Cardiac muscle cell (in vitro differentiated cells and primary cell): ENCODE measurements around the gene ALDH1A3. TPM values are rescaled to one million over a fixed set of nuclear protein-coding genes. Genes with fewer than 3 reads are reported as not detected.

ENCODE experiments used
- DNase-seq, 2 donors: peaks; one replicate each; pipeline versions ENCODE4 v3.0.0 to v3.0.0-alpha.2; 2010 to 2017; ENCODE audit warnings: low read depth in 1 of 2, low spot score in 1 of 2
- H3K27ac ChIP-seq: fragments of 200-600 bp; sonication (generic); 2 replicates; pipeline ENCODE4 v1.5.1; 2016
- H3K27me3 ChIP-seq: fragments of 200-600 bp; sonication (generic); 2 replicates; pipeline ENCODE4 v1.6.0; 2016; ENCODE audit warnings: control low read depth
- H3K36me3 ChIP-seq: fragments of 200-600 bp; sonication (generic); 2 replicates; pipeline ENCODE4 v1.5.1; 2016; ENCODE audit warnings: control low read depth
- H3K4me1 ChIP-seq: fragments of 200-600 bp; sonication (generic); 2 replicates; pipeline ENCODE4 v1.8.1; 2017; ENCODE audit warnings: low read depth, mild to moderate bottlenecking, mixed run types
- H3K4me3 ChIP-seq: fragments of 200-600 bp; sonication (generic); 2 replicates; pipeline ENCODE4 v1.5.1; 2016; ENCODE audit warnings: mild to moderate bottlenecking
- H3K9me3 ChIP-seq: fragments of 200-600 bp; sonication (generic); 2 replicates; pipeline ENCODE4 v1.5.1; 2017; ENCODE audit warnings: low read depth, mild to moderate bottlenecking, control low read depth
- polyA plus RNA-seq: library from polyadenylated mRNA; unstranded; fragments of >200 nt; fragmentation: Nextera tagmentation; extraction: Ambion mirVana; gene quantifications from 2 replicates; pipeline ENCODE4 v1.2.1, GENCODE V29; 2016
- total RNA-seq: library from RNA; depleted of rRNA; stranded (reverse); fragments of >200 nt; gene quantifications from 2 replicates; pipeline ENCODE4 v1.2.3, GENCODE V29; 2016
- TF ChIP-seq, protein P1 (sequence below): IDR thresholded peaks from 2 replicates; pipeline ENCODE4 v1.5.1; 2012; ENCODE audit warnings: low read depth, mild to moderate bottlenecking, low read length

ALDH1A3 gene
- total and polyA plus RNA-seq, 2 experiments from 2014 or later: 0.28 TPM; not detected in 1

DNA sequence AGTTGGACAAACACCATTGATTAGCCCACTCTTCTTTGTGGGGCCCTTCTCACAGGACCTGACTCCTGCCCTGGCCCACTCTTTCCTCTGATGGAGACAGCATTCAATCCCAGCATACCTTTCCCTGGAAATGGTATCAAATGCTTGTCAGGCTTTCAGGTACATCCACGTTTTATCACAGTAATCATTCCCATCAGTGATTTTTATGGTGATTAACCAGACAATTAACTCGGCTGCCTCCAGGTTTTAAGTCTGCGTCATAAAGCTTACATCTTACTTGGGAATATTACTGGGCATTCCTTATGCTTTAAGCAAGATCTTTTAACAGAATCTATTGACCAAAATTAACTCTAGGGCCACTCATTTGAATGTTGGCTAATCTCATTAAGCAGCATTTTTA, 72.9 kb downstream of the ALDH1A3 start:
- no peaks in the 10 kb centered on the region for H3K9me3 ChIP-seq
- no peaks in the 10 kb centered on the region for H3K36me3 ChIP-seq
- no peaks in the 10 kb centered on the region for H3K27me3 ChIP-seq
- no peak overlapping the region for H3K27ac ChIP-seq
- H3K4me3 ChIP-seq: no peak overlapping the region
- no peaks in the 10 kb centered on the region for H3K4me1 ChIP-seq
- no peak for DNase-seq
- TF ChIP-seq, protein P1, sequence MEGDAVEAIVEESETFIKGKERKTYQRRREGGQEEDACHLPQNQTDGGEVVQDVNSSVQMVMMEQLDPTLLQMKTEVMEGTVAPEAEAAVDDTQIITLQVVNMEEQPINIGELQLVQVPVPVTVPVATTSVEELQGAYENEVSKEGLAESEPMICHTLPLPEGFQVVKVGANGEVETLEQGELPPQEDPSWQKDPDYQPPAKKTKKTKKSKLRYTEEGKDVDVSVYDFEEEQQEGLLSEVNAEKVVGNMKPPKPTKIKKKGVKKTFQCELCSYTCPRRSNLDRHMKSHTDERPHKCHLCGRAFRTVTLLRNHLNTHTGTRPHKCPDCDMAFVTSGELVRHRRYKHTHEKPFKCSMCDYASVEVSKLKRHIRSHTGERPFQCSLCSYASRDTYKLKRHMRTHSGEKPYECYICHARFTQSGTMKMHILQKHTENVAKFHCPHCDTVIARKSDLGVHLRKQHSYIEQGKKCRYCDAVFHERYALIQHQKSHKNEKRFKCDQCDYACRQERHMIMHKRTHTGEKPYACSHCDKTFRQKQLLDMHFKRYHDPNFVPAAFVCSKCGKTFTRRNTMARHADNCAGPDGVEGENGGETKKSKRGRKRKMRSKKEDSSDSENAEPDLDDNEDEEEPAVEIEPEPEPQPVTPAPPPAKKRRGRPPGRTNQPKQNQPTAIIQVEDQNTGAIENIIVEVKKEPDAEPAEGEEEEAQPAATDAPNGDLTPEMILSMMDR: no peak

DNA sequence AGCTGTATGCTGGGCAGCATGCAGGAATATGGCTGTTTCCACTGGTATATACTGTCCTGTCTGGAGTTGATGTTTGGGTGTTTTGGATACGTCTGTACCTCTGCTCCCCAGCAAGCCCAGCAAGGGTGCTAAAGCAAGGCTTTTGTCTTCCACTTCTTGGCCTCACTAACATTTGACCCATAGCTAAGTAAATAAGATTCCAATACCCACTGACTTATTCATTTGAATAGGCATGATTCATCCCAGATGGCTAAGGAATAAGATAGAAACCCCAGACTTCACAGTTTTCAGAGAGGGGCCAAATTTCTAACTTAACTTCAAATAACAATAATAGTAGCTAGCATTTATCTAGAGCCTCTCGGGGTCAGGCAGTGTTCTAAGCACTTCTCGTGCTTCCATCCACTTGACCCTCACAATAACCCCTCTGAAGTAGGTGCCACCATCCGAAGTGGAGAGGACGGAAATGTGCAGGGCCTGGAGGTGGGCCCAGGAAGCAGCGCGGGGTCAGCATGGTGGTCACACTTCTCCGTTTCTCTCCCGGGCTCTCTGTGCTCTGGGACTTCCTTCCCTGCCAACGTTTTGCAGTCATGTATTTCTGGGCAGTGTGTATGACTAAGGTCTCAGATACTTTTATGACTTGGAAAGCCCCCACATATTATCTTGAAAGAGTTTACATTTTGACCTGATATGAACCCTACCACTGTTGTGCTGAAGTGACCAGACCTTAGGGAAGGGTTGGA, 78.9 kb downstream of the ALDH1A3 start:
- Histone ChIP-seq H3K27me3 (no peaks in the 10 kb centered on the region), H3K27ac (peak overlapping the region; percentile 31), H3K36me3 (no peaks in the 10 kb centered on the region), H3K9me3 (no peaks in the 10 kb centered on the region), H3K4me3 (no peak overlapping the region), H3K4me1 (peaks cover 20% of the 10 kb centered on the region)
- peak; percentile 59 to 65 for DNase-seq
- TF ChIP-seq, protein P1: no peak

DNA sequence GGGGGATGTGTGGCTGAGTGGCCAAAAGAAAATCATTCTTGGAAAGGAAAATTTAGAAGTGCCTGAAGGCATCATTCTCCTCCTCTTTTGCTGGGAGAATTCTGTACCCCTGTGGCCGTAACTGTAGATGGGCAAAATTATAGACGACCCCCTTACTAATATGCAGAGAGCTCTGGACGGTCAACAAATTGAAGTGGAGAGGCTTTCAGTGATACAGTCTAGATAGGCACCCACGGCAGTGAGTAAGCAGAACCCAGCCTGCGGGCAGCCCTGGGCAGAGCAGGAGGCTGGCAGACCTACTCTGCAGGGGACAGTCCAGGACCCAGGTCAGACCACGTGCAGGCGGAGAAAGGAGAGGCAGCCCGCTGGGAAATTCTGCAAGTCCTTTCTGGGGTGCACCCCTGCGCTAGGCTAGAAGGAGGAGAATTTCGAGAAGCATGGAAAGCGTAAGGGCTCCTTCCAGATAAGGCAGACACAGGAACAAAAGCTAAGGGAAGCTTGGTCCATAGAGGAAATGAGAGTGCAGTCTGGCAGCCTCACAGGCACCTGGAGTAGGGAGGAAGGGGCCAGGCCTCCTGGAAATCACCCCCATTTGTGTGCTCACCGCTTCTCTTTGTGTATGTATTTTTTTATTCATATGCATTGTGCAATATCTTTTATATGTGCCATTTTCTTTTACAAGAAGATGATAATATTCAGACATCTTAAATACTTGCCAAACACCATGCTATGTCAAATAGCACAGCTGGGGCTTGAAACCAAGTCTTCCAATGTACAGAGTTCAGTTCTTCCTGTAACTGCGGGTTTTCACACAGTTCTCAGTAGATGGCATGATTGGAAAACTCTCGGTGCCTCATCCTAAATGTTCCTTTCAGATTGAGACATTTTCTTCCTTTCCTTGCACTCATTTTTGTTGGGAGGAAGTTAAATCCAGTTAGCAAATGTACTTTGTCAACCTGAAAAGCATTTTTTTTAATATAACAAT, 79.7 kb downstream of the ALDH1A3 start:
- DNase-seq: peak in 1 of 2 donors; percentile 53
- Histone ChIP-seq H3K9me3 (no peaks in the 10 kb centered on the region), H3K4me1 (peaks cover 20% of the 10 kb centered on the region), H3K36me3 (no peaks in the 10 kb centered on the region), H3K4me3 (no peak overlapping the region), H3K27ac (peak overlapping the region; percentile 31), H3K27me3 (no peaks in the 10 kb centered on the region)
- TF ChIP-seq, protein P1: no peak

Other genes with a start within 250 kb of the ALDH1A3 start
- gene LRRK1, start 39.5 kb downstream of the ALDH1A3 start, total RNA-seq: 0.39 and 1.0 TPM in 2 replicates
- 0.12 and 0.72 TPM in 2 replicates for gene LRRK1, start 39.5 kb downstream of the ALDH1A3 start, polyA plus RNA-seq